HG03575 (cell line): ENCODE measurements around the gene BMP7.

ENCODE experiments used
- ATAC-seq: cut with Tn5 transposase; IDR thresholded peaks from one replicate; pipeline ENCODE4 v1.9.1; 2021; ENCODE audit not compliant: unreplicated experiment, insufficient number of reproducible peaks, low FRiP score; ENCODE audit errors: extremely low read depth

BMP7 gene

GRCh38 chr20:57146155-57146554 lies 120.3 kb downstream of the BMP7 start:
- no peak for ATAC-seq

DNA sequence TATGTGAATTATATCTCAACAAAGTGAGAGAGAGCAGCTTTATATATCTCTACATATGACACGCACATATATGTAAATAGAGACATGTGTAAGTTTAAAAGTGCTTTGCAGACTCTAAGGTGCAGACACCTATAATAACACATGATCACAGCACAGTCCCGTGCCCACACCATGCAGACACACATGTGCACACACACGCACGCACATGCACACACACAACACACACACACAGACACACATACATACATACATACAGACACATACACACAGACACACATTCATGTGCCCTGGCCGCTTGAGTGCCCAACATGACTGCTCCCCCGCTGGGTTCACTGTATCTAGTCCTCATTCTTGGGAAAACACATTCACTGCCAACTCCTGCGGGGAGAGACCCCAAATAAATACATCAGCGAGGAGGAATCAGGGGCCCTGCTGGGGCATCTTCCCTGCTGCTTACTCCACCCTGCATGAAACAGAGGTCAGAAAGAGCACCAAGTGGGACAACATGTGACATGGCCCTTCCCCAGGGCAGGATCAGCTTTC lies 121.3 kb downstream of the BMP7 start:
- ATAC-seq, result no peak

- ATAC-seq, result no peak
Observed at GRCh38 chr20:57143173-57143572, 123.3 kb downstream of the BMP7 start.

DNA sequence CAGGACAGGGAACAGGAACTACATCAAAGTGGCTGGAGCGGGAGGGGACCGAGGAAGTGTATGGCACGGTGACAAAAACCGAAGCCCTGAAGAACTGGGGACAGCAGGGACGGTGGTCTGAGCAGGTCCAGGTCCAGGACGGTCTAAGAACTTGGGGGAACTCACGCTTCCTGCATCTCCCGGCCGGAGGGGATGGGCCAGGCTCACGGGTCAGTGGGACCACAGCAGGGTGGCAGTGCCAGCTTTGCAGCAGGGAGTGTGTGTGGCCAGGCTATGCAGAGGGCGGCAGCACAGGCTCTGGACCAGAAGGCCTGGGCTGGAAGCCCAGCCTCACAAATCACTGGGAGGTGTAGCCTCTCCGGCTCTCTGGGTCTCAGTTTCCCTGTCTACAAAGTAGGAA lies 123.8 kb downstream of the BMP7 start:
- ATAC-seq, result no peak

DNA sequence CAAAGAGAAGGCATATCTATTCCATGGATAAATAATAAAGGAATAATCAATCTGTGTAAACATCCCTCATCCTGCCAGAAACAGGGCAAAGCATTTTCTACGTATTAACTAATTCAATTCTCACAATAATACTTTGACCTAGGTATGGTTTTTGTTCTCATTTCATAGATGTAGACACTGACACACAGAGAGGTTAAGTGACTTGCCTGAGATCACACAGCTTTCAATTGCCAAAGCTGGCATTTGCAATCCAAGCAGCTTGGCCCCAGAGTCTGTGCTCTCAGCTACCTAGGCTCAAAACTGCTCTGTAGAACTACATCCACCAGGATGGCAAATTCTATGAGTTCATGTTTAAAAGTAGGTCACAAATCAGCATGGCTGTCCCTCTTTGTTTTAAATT lies 124.9 kb downstream of the BMP7 start:
- no peak for ATAC-seq

GRCh38 chr20:57140416-57140965 lies 126.0 kb downstream of the BMP7 start:
- no peak for ATAC-seq

GRCh38 chr20:57139342-57140093 lies 126.9 kb downstream of the BMP7 start:
- no peak for ATAC-seq

DNA sequence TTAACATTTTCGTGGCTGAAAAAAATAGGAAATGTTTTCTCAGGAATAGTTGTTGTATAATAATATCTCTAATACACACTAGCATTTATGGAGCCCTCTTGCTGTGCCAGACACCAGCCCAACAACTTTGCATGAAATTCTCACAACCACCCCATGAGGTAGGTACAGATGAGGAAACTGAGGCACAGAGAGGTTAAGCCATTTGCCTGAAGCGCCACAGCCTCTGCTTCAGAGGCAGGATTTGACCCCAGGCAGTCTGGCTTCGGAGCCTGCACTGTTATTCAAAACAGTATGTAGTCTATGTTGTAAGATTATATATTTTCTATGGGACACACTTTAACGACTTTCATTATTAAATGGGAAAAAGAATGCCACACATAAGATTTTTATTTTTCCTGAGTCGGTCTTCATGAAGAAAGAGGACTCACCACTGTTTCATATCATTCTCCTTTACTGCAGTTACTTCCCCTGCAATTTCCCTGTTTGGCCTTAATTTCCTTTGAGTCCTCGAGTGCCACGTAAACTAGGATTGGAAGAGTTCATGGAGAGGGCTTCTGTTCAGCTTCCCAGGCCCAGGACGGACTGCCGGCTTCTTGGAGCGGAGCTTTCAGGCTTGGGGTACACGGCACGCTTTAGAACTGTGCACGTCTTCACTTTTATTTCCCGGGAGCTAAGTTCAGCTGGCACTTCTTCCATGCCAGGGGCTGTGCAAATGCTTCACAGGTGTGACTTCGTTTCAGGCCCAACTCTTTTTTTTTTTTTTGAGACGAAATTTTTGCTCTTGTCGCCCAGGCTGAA lies 128.0 kb downstream of the BMP7 start:
- ATAC-seq, result no peak

DNA sequence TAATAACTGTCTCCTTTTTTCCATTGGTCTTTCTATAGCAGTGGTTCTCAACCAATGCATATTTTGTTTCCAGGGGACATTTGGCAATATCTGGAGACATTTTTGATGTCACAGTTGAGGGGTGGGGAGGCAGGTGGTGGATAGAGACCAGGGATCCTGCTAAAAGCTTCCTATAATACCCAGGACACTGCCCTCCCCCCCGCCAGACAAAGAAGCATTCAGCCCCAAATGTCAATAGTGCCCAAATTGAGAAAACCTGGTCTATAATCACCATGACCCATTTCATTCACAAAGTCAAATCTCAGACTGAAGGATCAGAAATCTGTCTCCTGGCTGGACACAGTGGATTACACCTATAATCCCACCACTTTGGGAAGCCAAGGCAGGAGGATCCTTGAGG lies 128.8 kb downstream of the BMP7 start:
- no peak for ATAC-seq

DNA sequence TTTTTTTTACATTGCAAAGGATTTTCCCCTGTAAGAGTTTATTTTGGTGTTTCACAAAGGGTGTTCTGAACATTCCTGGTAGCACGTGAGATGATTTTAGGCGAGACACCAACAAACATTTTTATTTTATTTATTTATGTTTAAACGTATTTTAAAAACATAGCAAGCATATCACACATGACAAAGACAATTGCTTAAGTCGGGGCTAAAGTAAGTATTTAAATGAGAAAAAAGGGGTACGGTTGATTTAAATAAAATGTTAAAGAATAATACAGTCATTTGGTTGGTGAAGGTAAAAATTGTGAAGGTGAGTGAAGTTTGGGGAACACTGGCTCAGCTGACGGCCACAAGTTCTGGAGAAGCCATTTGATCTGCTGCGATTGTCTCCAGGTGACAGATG lies 129.7 kb downstream of the BMP7 start:
- ATAC-seq, result no peak

DNA sequence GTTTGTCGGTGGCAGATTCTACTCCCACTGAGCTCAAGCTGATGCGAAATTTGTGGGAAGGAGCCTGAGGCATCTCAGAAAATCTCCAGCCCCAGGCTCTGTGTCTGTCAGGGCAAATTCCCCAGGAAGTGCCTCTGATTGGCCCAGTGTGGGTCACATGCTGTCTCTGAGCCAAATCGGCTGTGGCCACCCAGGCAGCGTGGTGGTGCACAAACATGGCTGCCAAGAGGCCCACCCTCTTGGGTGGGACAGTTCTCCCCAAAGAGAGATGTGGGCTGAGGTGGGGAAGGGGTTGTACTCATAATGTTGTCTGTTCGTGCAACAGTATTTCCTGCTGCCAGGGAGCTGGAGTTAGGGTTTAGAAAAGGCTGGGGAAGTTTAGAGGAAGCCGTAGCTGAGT lies 130.6 kb downstream of the BMP7 start:
- no peak for ATAC-seq

GRCh38 chr20:57134804-57135203 lies 131.6 kb downstream of the BMP7 start:
- no peak for ATAC-seq

DNA sequence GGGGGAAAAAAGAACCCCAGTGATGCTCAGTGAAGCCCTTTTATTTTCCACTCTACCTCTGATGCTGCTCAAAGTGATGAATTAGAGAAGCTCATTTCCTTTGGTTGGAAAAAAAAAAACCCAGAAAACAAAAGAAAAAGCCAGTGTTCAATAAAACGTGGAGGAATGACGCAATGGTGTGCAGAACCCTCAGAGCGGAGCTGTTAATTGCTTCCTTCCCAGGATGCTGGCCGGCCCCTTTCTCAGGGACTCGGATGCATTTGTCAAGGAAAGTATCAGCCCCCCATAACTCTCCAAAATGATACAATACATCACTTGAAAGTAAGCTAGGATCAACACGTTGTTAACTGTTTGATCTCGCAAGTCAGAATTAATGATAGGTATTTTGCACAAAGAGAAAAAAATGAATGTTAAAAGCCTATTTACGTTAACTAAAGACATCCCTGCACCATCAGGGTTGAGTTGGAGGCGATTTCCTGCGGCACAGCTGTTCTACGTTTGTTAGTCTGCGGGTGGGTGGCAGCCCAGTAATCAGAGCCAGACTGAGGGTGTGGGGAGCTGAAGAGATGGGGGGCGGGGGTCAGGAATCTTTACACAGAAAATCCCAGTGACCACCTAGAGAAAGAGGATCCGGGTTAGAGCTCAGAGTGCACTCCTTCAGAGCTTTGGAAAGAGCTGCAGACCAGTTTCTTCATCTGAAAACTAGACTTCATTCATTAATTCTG lies 132.4 kb downstream of the BMP7 start:
- ATAC-seq, result no peak

- no peak for ATAC-seq
Observed at GRCh38 chr20:57131601-57132391, 134.6 kb downstream of the BMP7 start.

DNA sequence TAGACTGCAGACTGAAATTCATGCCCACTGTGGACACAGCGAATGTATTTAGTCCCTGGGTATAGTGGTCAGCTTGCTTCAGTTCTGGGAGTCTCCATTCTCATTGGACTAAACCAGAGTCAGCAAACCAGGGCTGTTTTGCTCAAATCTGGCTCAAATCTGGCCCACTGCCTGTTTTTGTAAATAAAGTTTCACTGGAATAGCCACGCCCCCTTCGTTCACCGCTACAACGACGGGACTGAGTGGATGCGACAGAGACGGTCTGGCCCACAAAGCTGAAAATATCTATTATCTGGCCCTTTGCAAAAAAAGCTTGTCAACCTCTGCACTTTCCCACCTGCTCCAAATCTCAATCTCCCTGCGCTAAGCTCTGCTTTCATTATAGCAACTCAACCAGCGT lies 135.4 kb downstream of the BMP7 start:
- ATAC-seq, result no peak

DNA sequence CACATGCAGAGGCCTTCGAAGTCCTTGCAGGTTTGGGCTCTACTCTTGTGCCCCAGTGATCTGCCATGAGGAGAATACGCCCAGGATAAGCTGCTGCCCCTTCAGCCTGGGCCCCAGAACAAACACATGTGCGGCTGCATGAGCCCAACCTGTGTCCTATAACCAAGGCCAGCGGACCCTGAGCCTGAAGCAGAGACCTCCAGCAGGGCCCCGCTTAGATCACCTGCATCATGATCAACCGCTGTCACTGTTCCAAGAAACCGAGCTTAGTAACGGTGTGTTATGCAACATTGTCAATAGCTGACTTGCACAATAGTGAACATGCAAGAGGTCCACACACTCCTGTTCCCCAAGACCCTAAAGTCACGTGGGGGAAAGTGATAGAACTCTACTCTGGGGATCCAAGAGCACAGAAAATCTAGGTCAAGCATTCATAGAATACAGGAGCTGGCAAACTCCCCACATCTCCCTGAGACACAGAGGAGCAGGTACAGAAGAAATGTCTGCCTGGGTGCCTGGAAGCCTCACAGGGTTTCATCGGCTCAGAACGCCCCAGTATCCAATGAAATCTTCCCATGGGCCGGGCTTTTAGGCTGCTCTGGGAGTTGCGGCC lies 136.2 kb downstream of the BMP7 start:
- ATAC-seq, result no peak

DNA sequence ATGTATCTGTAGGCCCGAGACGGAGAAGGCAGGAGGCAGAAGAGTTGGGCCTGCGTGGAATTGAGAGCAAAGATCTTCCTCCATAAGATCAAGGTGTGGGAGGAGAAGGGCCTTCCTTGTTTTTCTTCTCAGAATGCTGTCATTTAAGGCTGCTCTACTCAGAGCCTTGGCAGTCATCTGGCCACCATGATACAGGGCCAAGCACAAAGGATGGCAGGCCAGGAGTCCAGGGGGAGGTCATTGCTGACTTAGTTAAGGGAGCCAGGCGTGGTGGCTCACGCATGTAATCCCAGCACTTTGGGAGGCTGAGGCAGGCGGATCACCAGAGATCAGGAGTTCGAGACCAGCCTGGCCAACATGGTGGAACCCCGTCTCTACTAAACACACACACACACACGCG lies 137.1 kb downstream of the BMP7 start:
- no peak for ATAC-seq

DNA sequence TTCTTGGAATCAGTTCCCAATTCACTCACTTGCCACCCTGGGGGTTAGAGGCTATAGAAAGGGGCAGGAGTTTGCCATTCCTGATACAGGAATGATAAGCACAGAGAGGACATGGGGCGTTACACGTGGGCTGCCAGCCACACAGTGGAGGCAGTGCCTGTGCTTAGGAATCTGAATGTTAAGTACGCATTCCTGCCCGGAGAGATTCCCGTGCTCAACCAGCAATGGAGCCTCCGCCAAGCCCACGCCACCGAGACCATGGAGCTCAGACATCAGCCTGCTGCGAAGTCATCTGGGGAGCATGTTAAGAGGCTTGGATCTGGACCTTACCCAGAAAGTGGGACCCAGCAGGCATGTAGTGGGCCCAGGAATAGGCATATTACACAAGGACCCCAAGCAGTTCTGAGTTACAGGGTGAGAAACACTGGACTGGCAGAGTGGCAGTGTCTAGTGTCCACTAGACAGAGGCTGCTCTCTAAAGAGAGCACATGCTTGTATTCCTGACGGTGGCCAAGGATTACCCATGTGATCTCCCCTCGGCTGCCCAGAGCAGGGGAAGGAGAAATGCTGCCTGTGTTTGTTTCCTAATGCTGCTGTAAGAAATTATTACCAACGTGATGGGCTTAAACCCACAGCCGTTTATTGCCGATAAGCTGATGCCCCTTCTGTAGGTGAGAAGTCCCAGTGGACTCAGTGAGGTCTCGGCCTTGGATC lies 138.2 kb downstream of the BMP7 start:
- no peak for ATAC-seq
